MCF 10A (cell line): ENCODE results near the gene NATD1. TPM values are rescaled to one million over a fixed set of nuclear protein-coding genes. Genes with fewer than 3 reads are reported as not detected.

Experiments used
- BruUV-seq: library from RNA; stranded (reverse); fragments of 400-500 nt; replicated peaks from 2 replicates; lab custom pipeline; 2021; lab: Mats Ljungman, UMichigan
- CTCF ChIA-PET: fragments of 300-600 bp; sonication (Branson Sonifier 250); formaldehyde crosslinking; extraction: SDS; loops from one replicate; lab custom pipeline; 2021; ENCODE audit warnings: antibody characterized with exemption, inconsistent platforms; lab: Yijun Ruan, JAX
- POLR2A ChIA-PET: fragments of 300-600, 350-650 bp; sonication (Branson Sonifier 250); formaldehyde crosslinking; extraction: SDS; loops from one replicate; lab custom pipeline; 2020; ENCODE audit warnings: antibody characterized with exemption, inconsistent platforms; lab: Yijun Ruan, JAX
- DNase-seq: peaks from one replicate; pipeline ENCODE4 v3.0.0-alpha.2; 2018; ENCODE audit not compliant: unreplicated experiment
- H3K27ac Mint-ChIP-seq: one replicate; pipeline ENCODE4 v1.8.0; 2022; ENCODE audit warnings: mild to moderate bottlenecking, low read depth, mixed read lengths; ENCODE audit not compliant: unreplicated experiment
- H3K27me3 Mint-ChIP-seq: one replicate; pipeline ENCODE4 v1.8.0; 2022; ENCODE audit warnings: mixed read lengths; ENCODE audit not compliant: insufficient read depth, unreplicated experiment
- H3K36me3 Mint-ChIP-seq: one replicate; pipeline ENCODE4 v1.8.0; 2022; ENCODE audit warnings: mild to moderate bottlenecking, moderate library complexity, mixed read lengths; ENCODE audit not compliant: insufficient read depth, unreplicated experiment
- H3K4me1 Mint-ChIP-seq: one replicate; pipeline ENCODE4 v1.8.0; 2022; ENCODE audit warnings: mixed read lengths; ENCODE audit not compliant: insufficient read depth, unreplicated experiment
- H3K4me3 Mint-ChIP-seq: one replicate; pipeline ENCODE4 v1.8.0; 2022; ENCODE audit warnings: mild to moderate bottlenecking, moderate library complexity, mixed read lengths; ENCODE audit not compliant: unreplicated experiment
- H3K9me3 Mint-ChIP-seq: one replicate; pipeline ENCODE4 v1.8.0; 2022; ENCODE audit warnings: mixed read lengths; ENCODE audit not compliant: unreplicated experiment
- intact Hi-C: fragments of 100-400 bp; cut with micrococcal nuclease; formaldehyde crosslinking; loops from 2 replicates; pipeline ENCODE4 v1.14.1; 2022
- total RNA-seq: library from RNA; stranded (reverse); gene quantifications from 2 replicates; pipeline ENCODE4 v1.2.3, GENCODE V29; 2022
- TF ChIP-seq, protein P1 (sequence below): fragments of 200-600 bp; IDR thresholded peaks from one replicate; pipeline ENCODE4 v1.8.0; 2022; ENCODE audit warnings: antibody characterized with exemption, mild to moderate bottlenecking; ENCODE audit not compliant: unreplicated experiment

NATD1 gene
- total RNA-seq, 1 experiment from 2014 or later = 2.3 TPM

DNA sequence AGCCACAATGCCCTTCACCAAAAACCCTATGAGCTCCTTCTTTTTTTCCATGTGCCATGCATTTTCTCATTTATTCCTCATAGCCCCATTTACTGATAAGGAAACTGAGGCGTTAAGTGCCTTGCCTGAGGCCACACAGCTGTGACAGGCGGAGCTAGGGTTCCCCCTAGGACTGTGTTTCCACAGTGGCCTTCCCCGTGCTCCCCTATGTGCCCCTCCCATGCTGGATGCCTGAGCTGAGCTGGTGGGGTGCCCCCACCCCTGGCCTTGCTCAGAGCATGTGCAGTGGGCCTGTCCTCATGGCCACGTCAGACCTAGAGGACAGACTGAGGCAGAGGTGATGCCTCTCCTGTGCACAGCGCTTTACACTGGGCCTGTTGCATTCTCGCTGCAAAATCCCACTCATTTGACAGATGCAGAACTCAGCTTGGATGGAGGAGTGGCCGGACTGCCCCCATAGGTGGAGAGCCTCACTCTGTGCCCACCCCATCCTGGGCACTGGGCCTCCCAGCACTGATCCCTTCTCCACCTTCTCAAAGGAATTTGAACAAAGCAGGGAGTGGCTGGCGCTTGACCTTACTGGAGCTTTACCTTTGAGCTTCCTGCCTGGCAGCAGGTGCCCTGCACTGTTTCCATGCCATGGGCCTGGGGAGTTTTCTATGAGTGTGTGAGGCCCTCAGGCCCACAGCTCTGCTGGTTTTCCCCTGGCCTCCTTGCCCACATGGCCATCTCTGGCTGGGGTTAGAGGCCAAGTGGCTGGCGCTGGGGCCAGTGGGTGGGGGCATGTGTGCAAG is 33.9 kb upstream of the NATD1 start:
- DNase-seq = peak; percentile 72
- no peaks in the 10 kb centered on the region for H3K9me3 Mint-ChIP-seq
- ChIA-PET POLR2A (interaction anchor here (1.0 to 4.1 kb wide), 21 partner anchors 7 to 1639 kb away, joined by 3 to 47 read pairs (median 5); partner anchors contain the start of genes ALDH3A2, DHRS7B, NATD1 and TMEM11), CTCF (interaction anchor here (0.6 to 2.2 kb wide), 13 partner anchors 9 to 1086 kb away, joined by 3 to 11 read pairs (median 3); no protein-coding TSS in a partner anchor)
- peak overlapping the region; percentile 83 for H3K27ac Mint-ChIP-seq
- peaks cover 6% of the 10 kb centered on the region for H3K36me3 Mint-ChIP-seq
- intact Hi-C loops = loop anchor here (2.0 to 5.0 kb wide), 2 partner anchors 75 to 244 kb away; partner anchors contain the start of genes TMEM11 and USP22
- TF ChIP-seq, protein P1, sequence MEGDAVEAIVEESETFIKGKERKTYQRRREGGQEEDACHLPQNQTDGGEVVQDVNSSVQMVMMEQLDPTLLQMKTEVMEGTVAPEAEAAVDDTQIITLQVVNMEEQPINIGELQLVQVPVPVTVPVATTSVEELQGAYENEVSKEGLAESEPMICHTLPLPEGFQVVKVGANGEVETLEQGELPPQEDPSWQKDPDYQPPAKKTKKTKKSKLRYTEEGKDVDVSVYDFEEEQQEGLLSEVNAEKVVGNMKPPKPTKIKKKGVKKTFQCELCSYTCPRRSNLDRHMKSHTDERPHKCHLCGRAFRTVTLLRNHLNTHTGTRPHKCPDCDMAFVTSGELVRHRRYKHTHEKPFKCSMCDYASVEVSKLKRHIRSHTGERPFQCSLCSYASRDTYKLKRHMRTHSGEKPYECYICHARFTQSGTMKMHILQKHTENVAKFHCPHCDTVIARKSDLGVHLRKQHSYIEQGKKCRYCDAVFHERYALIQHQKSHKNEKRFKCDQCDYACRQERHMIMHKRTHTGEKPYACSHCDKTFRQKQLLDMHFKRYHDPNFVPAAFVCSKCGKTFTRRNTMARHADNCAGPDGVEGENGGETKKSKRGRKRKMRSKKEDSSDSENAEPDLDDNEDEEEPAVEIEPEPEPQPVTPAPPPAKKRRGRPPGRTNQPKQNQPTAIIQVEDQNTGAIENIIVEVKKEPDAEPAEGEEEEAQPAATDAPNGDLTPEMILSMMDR = no peak
- peak overlapping the region; percentile 86 for H3K4me3 Mint-ChIP-seq
- peaks cover 31% of the 10 kb centered on the region for H3K4me1 Mint-ChIP-seq
- no peaks in the 10 kb centered on the region for H3K27me3 Mint-ChIP-seq
- no TSS peak for BruUV-seq

DNA sequence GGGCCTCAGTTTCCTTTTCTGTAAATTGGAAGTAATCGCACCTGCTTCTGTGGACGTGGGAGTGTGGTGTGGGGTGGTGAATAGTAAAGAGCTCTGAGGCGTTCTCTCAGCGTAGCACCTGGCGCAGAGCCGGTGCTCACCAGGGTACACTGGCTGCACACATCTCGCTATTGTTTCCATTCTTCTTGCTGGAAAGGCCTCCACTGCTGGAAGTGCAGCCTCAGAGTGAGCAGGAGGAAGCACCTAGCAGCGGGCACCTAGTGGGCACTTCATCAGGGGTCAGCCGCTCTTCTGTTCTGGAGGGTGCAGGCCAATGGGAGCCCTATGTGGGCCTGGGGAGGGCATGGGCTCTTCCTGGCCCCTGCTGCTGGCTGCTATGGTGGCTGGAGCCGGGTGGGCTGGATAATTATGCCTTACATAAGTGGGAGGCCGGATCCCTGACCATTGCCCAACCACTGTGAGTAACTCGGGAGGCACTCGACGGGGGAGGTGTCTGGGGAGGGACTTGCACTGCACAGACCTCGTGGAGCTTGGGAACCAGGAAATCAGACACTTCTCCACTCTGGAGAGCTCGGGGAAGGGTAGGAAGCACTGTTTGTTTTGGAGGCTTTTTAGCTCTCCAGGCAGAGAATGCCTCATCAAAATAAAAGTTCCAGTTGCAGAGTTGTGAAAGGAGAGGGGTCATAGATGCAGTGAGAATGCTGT is 33.0 kb upstream of the NATD1 start:
- Mint-ChIP-seq H3K4me3 (peak overlapping the region; percentile 86), H3K4me1 (peaks cover 37% of the 10 kb centered on the region), H3K27ac (peak overlapping the region; percentile 83), H3K9me3 (no peaks in the 10 kb centered on the region), H3K27me3 (no peaks in the 10 kb centered on the region), H3K36me3 (peaks cover 4% of the 10 kb centered on the region)
- intact Hi-C loops = loop anchor here (2.0 to 5.0 kb wide), 2 partner anchors 74 to 243 kb away; partner anchors contain the start of genes TMEM11 and USP22
- ChIA-PET CTCF (interaction anchor here (0.6 to 2.2 kb wide), 10 partner anchors 9 to 1085 kb away, joined by 3 to 11 read pairs (median 4); no protein-coding TSS in a partner anchor), POLR2A (interaction anchor here (0.6 to 4.1 kb wide), 22 partner anchors 10 to 1638 kb away, joined by 3 to 47 read pairs (median 4); partner anchors contain the start of genes ALDH3A2, DHRS7B, NATD1 and TMEM11)
- TF ChIP-seq, protein P1 = no peak
- DNase-seq = peak; percentile 99
- BruUV-seq = TSS peak; percentile 59

DNA sequence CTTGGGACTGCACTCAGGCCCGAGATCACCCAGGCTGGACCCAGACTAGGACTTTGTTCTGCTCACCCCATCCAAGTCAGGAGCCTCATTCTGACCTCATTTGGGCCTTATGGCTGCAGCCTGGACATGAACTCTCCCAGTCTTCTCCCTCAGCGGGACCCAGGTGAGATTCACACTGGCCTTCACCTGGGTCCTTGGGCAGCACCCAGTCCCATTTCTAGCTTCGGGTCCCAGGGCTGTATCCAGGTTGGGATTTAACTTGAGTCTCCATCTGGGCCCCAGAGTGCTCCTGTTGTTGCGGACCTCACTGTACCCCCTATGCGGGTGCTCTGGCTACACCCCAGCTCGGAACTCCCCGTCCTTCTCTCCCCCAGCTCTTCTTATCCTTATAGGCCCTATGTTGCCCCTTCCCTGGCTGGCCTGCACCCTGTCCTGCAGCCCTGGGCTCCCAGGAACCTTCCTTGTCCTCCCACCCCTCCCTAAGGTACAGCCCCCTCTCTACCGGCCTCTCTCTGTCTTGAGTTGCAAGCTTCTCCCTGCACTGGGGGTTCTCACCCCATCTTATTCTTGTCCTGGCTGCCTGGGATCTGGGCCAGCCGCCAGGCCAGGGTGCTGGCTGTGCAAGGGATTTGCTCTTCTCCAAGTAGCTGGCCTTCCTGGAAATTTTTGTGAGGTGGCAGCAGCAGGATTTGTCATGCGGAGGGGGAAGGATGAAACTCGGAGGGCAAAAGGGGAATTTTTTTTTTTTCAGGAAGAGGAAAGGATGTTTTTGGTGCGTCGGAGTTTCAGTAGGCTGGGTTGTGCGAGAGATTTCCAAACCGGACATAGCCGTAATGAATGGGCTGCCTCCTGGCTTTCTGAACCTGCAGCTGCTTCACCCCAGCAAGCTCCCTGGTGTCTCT is 32.2 kb upstream of the NATD1 start:
- Mint-ChIP-seq H3K36me3 (no peaks in the 10 kb centered on the region), H3K9me3 (no peaks in the 10 kb centered on the region), H3K27me3 (no peaks in the 10 kb centered on the region), H3K27ac (peak overlapping the region; percentile 83), H3K4me1 (peaks cover 37% of the 10 kb centered on the region), H3K4me3 (peak overlapping the region; percentile 86)
- ChIA-PET CTCF (interaction anchor here (0.6 to 1.1 kb wide), 7 partner anchors 9 to 257 kb away, joined by 3 to 5 read pairs (median 3); no protein-coding TSS in a partner anchor), POLR2A (interaction anchor here (1.0 to 4.1 kb wide), 15 partner anchors 9 to 1096 kb away, joined by 3 to 47 read pairs (median 6); partner anchors contain the start of genes DHRS7B, NATD1, TMEM11 and USP22)
- TF ChIP-seq, protein P1 = no peak
- no TSS peak for BruUV-seq
- peak; percentile 72 for DNase-seq
- intact Hi-C loops = loop anchor here (2.0 to 5.0 kb wide), 2 partner anchors 73 to 243 kb away; partner anchors contain the start of genes TMEM11 and USP22
